Activated CD4-positive, alpha-beta T cell treated with anti-CD3 and anti-CD28 coated beads for 1 hour (primary cell): Measurements from ENCODE around the gene UVRAG.
"Not testable (repeated sequence)": the region's sequence is repeated elsewhere in the genome, so short reads cannot be mapped to it uniquely, and the experiment has no call there.

ENCODE experiments used
- DNase-seq: peaks from one replicate; pipeline ENCODE4 v3.0.0-alpha.2; 2020

UVRAG gene

GRCh38 chr11:75969626-75970308 is 154.8 kb downstream of the UVRAG start:
- no peak for DNase-seq

GRCh38 chr11:75973710-75974109 is 158.7 kb downstream of the UVRAG start:
- DNase-seq, result not testable (repeated sequence)

DNA sequence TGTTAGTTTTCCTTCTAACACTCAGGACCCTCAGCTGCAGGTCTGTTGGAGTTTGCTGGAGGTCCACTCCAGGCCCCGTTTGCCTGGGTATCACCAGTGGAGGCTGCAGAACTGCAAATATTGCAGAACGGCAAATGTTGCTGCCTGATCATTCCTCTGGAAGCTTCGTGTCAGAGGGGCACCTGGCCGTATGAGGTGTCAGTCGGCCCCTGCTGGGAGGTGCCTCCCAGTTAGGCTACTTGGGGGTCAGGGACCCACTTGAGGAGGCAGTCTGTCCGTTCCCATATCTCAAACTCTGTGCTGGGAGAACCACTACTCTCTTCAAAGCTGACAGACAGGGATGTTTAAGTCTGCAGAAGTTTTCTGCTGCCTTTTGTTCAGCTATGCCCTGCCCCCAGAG is 164.1 kb downstream of the UVRAG start:
- not testable (repeated sequence) for DNase-seq

DNA sequence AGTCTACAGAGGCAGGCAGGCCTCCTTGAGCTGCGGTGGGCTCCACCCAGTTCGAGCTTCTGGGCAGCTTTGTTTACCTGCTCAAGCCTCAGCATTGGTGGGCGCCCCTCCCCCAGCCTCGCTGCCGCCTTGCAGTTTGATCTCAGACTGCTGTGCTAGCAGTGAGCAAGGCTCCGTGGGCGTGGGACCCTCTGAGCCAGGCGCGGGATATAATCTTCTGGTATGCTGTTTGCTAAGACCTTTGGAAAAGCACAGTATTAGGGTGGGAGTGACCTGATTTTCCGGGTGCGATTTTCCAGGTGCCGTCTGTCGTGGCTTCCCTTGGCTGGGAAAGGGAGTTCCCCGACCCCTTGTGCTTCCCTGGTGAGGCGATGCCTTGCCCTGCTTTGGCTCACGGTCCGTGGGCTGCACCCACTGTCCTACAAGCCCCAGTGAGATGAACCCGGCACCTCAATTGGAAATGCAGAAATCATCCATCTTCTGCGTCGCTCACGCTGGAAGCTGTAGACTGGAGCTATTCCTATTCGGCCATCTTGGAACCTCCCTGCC is 164.5 kb downstream of the UVRAG start:
- not testable (repeated sequence) for DNase-seq

- DNase-seq, result no peak
Measured at GRCh38 chr11:75980031-75980430, 165.0 kb downstream of the UVRAG start.

GRCh38 chr11:75981546-75981945 is 166.5 kb downstream of the UVRAG start:
- DNase-seq, result no peak

- no peak for DNase-seq
Measured at GRCh38 chr11:75982309-75982708, 167.3 kb downstream of the UVRAG start.

- no peak for DNase-seq
Measured at GRCh38 chr11:75986966-75987365, 172.0 kb downstream of the UVRAG start.

- DNase-seq, result no peak
Measured at GRCh38 chr11:75993126-75993525, 178.1 kb downstream of the UVRAG start.

- no peak for DNase-seq
Measured at GRCh38 chr11:75994616-75995015, 179.6 kb downstream of the UVRAG start.

- no peak for DNase-seq
Measured at GRCh38 chr11:75996523-75997442, 181.8 kb downstream of the UVRAG start.

- DNase-seq, result no peak
Measured at GRCh38 chr11:76004400-76004799, 189.4 kb downstream of the UVRAG start.

GRCh38 chr11:76005756-76006155 is 190.7 kb downstream of the UVRAG start:
- no peak for DNase-seq

- no peak for DNase-seq
Measured at GRCh38 chr11:76007166-76007565, 192.2 kb downstream of the UVRAG start.

- DNase-seq, result no peak
Measured at GRCh38 chr11:76008474-76008873, 193.5 kb downstream of the UVRAG start.

GRCh38 chr11:76010051-76010450 is 195.0 kb downstream of the UVRAG start:
- no peak for DNase-seq

GRCh38 chr11:76013526-76013925 is 198.5 kb downstream of the UVRAG start:
- DNase-seq, result no peak

DNA sequence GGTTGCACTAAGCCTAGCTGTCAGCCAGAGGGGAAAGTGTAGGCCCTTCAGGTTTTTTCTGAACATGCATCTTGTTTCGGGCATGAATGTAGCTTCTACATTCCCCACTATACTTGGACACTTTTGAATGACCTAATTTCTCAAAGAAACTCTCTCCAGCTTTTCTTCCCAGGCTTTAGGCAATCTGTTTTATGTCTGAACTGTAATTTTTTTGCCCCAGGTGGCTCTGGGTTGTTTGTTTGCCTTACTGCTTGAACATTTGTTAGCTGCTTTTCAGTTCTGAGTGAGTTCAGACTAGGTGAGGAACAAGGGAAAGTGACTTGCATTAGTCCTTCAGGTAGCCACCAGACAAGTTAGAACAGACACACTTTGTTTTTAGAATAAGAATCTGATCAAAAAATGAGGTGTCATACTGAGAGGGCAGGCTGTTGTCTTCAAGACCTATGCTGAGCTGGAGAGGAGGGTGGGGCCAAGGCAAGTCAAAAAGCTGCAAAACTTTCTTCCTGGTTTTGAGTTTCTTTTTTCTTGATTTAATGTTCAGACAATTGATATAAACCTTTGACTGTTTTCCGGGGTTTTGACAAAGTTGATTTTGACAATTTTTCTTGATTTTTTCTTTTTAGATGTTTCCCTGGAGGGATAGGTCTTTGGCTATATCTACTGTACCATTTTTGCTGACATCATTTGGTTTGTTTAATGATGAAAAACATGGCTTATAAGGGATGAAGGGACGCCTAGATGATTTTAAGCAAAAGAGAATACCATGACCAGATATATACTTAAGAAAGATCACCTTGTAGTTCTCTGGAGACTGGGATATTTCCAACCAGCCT is 208.4 kb downstream of the UVRAG start:
- DNase-seq, result no peak

- no peak for DNase-seq
Measured at GRCh38 chr11:76025068-76025467, 210.1 kb downstream of the UVRAG start.

GRCh38 chr11:76025817-76026216 is 210.8 kb downstream of the UVRAG start:
- no peak for DNase-seq

DNA sequence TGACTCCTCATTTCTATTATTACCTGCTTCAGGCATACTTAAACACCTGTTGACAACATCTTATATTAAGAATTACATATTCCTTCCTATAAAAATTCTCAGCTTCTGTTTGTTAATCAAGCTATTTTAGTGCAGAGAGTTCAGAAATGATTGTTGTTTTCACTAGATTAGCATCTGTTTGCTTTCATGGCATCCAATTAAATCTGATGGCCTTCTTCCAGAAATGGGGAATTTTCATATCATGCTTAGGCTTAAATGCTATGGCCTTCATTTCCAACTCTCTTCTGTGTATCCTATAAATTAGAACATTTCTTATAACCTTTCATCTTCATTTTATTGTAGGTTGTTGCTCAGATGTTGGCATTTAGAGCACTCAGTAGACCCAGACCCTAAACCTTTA is 211.3 kb downstream of the UVRAG start:
- DNase-seq, result no peak

GRCh38 chr11:76026862-76027261 is 211.9 kb downstream of the UVRAG start:
- DNase-seq, result no peak

DNA sequence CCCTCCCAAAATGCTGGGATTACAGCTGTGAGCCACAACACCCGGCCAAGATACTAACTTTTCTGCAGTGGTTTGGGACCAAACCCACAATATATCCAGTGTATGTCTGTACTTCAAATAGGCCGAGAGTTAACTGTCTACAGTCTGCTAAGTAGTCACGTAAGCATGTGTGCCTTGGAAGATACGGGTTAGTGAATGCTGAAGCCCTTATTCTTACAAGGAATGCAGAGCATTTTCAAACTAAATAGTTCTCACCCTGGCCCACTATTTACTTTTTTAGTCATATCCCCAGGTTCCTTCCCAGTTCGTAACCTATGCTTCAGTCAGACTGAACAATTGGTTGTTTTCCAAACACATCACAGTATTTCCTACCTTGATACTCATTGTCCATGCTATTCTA is 215.3 kb downstream of the UVRAG start:
- no peak for DNase-seq
